GM23338 (cell line): ENCODE measurements around the gene FRG2. TPM values are rescaled to one million over a fixed set of nuclear protein-coding genes. Genes with fewer than 3 reads are reported as not detected.

Experiments
- ATAC-seq: fragments of 200-7000 bp; cut with Tn5 transposase; 3 replicates; pipeline ENCODE4 v1.9.1; 2020
- DNase-seq: peaks from one replicate; pipeline ENCODE4 v3.0.0-alpha.2; 2015; ENCODE audit warnings: low spot score
- H2AFZ ChIP-seq: fragments of 200-600 bp; sonication (generic); 2 replicates; pipeline ENCODE4 v1.8.0; 2016; ENCODE audit warnings: antibody characterized with exemption, mild to moderate bottlenecking, moderate library complexity
- H3F3A ChIP-seq: fragments of 200-600 bp; sonication (generic); replicated peaks from 2 replicates; pipeline ENCODE4 v1.8.0; 2017; ENCODE audit warnings: antibody characterized with exemption, mixed run types, low read depth
- H3K27ac ChIP-seq: fragments of 200-600 bp; sonication (generic); 2 replicates; pipeline ENCODE4 v1.6.1; 2016; ENCODE audit warnings: low read depth
- H3K27me3 ChIP-seq: fragments of 200-600 bp; sonication (generic); 2 replicates; pipeline ENCODE4 v1.8.0; 2016; ENCODE audit warnings: mild to moderate bottlenecking, mixed run types, moderate library complexity; ENCODE audit not compliant: insufficient read depth
- H3K36me3 ChIP-seq: fragments of 200-600 bp; sonication (generic); 2 replicates; pipeline ENCODE4 v1.8.0; 2016; ENCODE audit warnings: mild to moderate bottlenecking; ENCODE audit not compliant: insufficient read depth
- H3K4me1 ChIP-seq: fragments of 200-600 bp; sonication (generic); 2 replicates; pipeline ENCODE4 v1.8.0; 2016; ENCODE audit warnings: mild to moderate bottlenecking, moderate library complexity; ENCODE audit not compliant: insufficient read depth
- H3K4me2 ChIP-seq: fragments of 200-600 bp; sonication (generic); 2 replicates; pipeline ENCODE4 v1.7.1; 2017; ENCODE audit warnings: mixed run types
- H3K4me3 ChIP-seq: fragments of 200-600 bp; sonication (generic); 2 replicates; pipeline ENCODE4 v1.6.1; 2016; ENCODE audit warnings: mixed run types
- H3K79me2 ChIP-seq: fragments of 200-600 bp; sonication (generic); replicated peaks from 2 replicates; pipeline ENCODE4 v1.8.0; 2017; ENCODE audit warnings: mild to moderate bottlenecking; ENCODE audit not compliant: insufficient read depth
- H3K9me2 ChIP-seq: fragments of 200-600 bp; sonication (generic); 2 replicates; pipeline ENCODE4 v1.8.0; 2017; ENCODE audit not compliant: insufficient read depth
- H4K20me1 ChIP-seq: fragments of 200-600 bp; sonication (generic); replicated peaks from 2 replicates; pipeline ENCODE4 v1.8.0; 2017; ENCODE audit warnings: mild to moderate bottlenecking; ENCODE audit not compliant: insufficient read depth
- H3K27ac Mint-ChIP-seq: 2 replicates; pipeline ENCODE4 v1.8.0; 2020; ENCODE audit warnings: inconsistent platforms, mild to moderate bottlenecking, moderate library complexity, mixed read lengths
- H3K27me3 Mint-ChIP-seq: 3 replicates; pipeline ENCODE4 v1.8.0; 2022; ENCODE audit warnings: low read depth, mild to moderate bottlenecking, moderate library complexity, mixed read lengths, inconsistent platforms; ENCODE audit not compliant: insufficient read depth, poor library complexity
- H3K36me3 Mint-ChIP-seq: 3 replicates; pipeline ENCODE4 v1.8.0; 2021; ENCODE audit warnings: low read depth, mild to moderate bottlenecking, inconsistent platforms, moderate library complexity, mixed read lengths
- H3K4me1 Mint-ChIP-seq: 3 replicates; pipeline ENCODE4 v1.8.0; 2020; ENCODE audit warnings: mild to moderate bottlenecking, inconsistent platforms, mixed read lengths
- H3K4me3 Mint-ChIP-seq: 3 replicates; pipeline ENCODE4 v1.8.0; 2021; ENCODE audit warnings: moderate library complexity, mild to moderate bottlenecking, inconsistent platforms, mixed read lengths
- H3K9me3 Mint-ChIP-seq: 3 replicates; pipeline ENCODE4 v1.8.0; 2020; ENCODE audit warnings: moderate library complexity, mild to moderate bottlenecking, inconsistent platforms, mixed read lengths
- CTCF ChIP-seq, 2 experiments: fragments of 200-600 bp in 1 of 2; sonication (generic) in 1 of 2; conservative IDR thresholded peaks; 2 replicates each; pipeline versions ENCODE4 v1.5.1 to v1.6.1; 2016 to 2017; ENCODE audit warnings: antibody characterized with exemption in 2 of 2, low read depth in 2 of 2, mild to moderate bottlenecking in 2 of 2, moderate library complexity in 1 of 2
- EZH2 ChIP-seq: fragments of 200-600 bp; sonication (generic); IDR thresholded peaks from one replicate; pipeline ENCODE4 v1.8.0; 2017; ENCODE audit warnings: antibody characterized with exemption, mild to moderate bottlenecking, low read depth; ENCODE audit not compliant: unreplicated experiment
- EZH2phosphoT487 ChIP-seq: fragments of 200-600 bp; sonication (generic); IDR thresholded peaks from one replicate; pipeline ENCODE4 v1.8.1; 2018; ENCODE audit warnings: antibody characterized with exemption; ENCODE audit not compliant: unreplicated experiment
- POLR2AphosphoS5 ChIP-seq: IDR thresholded peaks from 2 replicates; pipeline ENCODE4 v1.6.1; 2016; ENCODE audit warnings: antibody characterized with exemption, low read depth
- STAT1 ChIP-seq: IDR thresholded peaks from one replicate; pipeline ENCODE4 v1.6.1; 2016; ENCODE audit warnings: antibody characterized with exemption; ENCODE audit not compliant: unreplicated experiment
- polyA plus RNA-seq: library from polyadenylated mRNA; unstranded; fragments of >200 nt; fragmentation: Nextera tagmentation; extraction: Ambion mirVana; gene quantifications from 2 replicates; pipeline ENCODE4 v1.2.1, GENCODE V29; 2016
- total RNA-seq: library from RNA; depleted of rRNA; stranded (reverse); fragments of >200 nt; shearing (Covaris generic); gene quantifications from 2 replicates; pipeline ENCODE4 v1.2.3, GENCODE V29; 2014
- TF ChIP-seq, protein P1 (sequence below): fragments of 250-450 bp; sonication (Bioruptor Pico); IDR thresholded peaks from 2 replicates; pipeline ENCODE4 v1.5.0; 2020; ENCODE audit warnings: mild to moderate bottlenecking, moderate library complexity

FRG2 gene
- total and polyA plus RNA-seq, 2 experiments from 2014 or later, result not detected

GRCh38 chr4:190015538-190016368, 11.3 kb downstream of the FRG2 start:
- Histone ChIP-seq H4K20me1 (peaks cover 5% of the 10 kb centered on the region; the same call in 1 of the 2 replicates), H3K4me3 (peak overlapping the region; percentile 50), H3K36me3 (no peaks in the 10 kb centered on the region), H2AFZ (peak overlapping the region; percentile 86), H3K27me3 (peaks cover 100% of the 10 kb centered on the region), H3F3A (0 out of 2 replicates have a peak, but pooled peaks cover 2% of the 10 kb centered on the region), H3K4me1 (peaks cover 10% of the 10 kb centered on the region), H3K4me2 (peak overlapping the region; percentile 79), H3K27ac (no peak overlapping the region), H3K9me2 (no peaks in the 10 kb centered on the region), H3K79me2 (no peaks in the 10 kb centered on the region)
- peak; percentile 7 for ATAC-seq
- Mint-ChIP-seq H3K27ac (no peak overlapping the region), H3K27me3 (peaks cover 77% of the 10 kb centered on the region), H3K4me1 (peaks cover 39% of the 10 kb centered on the region), H3K4me3 (peak overlapping the region; percentile 77), H3K36me3 (peaks cover 15% of the 10 kb centered on the region), H3K9me3 (peaks cover 43% of the 10 kb centered on the region)
- TF ChIP-seq EZH2phosphoT487 (peak; percentile 33), POLR2AphosphoS5 (peak; percentile 35; the same call in 1 of the 2 replicates), CTCF (conservative IDR thresholded peaks at IDR 0.05; ENCODE audit: low read depth in 2 of 2) (no peak), STAT1 (no peak), EZH2 (peak; percentile 88)
- TF ChIP-seq, protein P1, sequence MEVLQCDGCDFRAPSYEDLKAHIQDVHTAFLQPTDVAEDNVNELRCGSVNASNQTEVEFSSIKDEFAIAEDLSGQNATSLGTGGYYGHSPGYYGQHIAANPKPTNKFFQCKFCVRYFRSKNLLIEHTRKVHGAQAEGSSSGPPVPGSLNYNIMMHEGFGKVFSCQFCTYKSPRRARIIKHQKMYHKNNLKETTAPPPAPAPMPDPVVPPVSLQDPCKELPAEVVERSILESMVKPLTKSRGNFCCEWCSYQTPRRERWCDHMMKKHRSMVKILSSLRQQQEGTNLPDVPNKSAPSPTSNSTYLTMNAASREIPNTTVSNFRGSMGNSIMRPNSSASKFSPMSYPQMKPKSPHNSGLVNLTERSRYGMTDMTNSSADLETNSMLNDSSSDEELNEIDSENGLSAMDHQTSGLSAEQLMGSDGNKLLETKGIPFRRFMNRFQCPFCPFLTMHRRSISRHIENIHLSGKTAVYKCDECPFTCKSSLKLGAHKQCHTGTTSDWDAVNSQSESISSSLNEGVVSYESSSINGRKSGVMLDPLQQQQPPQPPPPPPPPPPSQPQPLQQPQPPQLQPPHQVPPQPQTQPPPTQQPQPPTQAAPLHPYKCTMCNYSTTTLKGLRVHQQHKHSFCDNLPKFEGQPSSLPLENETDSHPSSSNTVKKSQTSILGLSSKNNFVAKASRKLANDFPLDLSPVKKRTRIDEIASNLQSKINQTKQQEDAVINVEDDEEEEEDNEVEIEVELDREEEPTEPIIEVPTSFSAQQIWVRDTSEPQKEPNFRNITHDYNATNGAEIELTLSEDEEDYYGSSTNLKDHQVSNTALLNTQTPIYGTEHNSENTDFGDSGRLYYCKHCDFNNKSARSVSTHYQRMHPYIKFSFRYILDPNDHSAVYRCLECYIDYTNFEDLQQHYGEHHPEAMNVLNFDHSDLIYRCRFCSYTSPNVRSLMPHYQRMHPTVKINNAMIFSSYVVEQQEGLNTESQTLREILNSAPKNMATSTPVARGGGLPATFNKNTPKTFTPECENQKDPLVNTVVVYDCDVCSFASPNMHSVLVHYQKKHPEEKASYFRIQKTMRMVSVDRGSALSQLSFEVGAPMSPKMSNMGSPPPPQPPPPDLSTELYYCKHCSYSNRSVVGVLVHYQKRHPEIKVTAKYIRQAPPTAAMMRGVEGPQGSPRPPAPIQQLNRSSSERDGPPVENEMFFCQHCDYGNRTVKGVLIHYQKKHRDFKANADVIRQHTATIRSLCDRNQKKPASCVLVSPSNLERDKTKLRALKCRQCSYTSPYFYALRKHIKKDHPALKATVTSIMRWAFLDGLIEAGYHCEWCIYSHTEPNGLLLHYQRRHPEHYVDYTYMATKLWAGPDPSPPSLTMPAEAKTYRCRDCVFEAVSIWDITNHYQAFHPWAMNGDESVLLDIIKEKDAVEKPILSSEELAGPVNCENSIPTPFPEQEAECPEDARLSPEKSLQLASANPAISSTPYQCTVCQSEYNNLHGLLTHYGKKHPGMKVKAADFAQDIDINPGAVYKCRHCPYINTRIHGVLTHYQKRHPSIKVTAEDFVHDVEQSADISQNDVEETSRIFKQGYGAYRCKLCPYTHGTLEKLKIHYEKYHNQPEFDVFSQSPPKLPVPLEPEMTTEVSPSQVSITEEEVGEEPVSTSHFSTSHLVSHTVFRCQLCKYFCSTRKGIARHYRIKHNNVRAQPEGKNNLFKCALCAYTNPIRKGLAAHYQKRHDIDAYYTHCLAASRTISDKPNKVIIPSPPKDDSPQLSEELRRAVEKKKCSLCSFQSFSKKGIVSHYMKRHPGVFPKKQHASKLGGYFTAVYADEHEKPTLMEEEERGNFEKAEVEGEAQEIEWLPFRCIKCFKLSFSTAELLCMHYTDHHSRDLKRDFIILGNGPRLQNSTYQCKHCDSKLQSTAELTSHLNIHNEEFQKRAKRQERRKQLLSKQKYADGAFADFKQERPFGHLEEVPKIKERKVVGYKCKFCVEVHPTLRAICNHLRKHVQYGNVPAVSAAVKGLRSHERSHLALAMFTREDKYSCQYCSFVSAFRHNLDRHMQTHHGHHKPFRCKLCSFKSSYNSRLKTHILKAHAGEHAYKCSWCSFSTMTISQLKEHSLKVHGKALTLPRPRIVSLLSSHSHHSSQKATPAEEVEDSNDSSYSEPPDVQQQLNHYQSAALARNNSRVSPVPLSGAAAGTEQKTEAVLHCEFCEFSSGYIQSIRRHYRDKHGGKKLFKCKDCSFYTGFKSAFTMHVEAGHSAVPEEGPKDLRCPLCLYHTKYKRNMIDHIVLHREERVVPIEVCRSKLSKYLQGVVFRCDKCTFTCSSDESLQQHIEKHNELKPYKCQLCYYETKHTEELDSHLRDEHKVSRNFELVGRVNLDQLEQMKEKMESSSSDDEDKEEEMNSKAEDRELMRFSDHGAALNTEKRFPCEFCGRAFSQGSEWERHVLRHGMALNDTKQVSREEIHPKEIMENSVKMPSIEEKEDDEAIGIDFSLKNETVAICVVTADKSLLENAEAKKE (CRISPR knock-in tag), result no peak
- DNase-seq, result peak; percentile 69
